Mammary microvascular endothelial cell (primary cell): ENCODE data around the gene MRPS10. TPM values are rescaled to one million over a fixed set of nuclear protein-coding genes. Genes with fewer than 3 reads are reported as not detected.

Experiments
- total RNA-seq: library from RNA; depleted of rRNA; stranded (reverse); fragments of >200 nt; gene quantifications from 2 replicates; pipeline ENCODE4 v1.2.3, GENCODE V29; 2015

Gene MRPS10
- total RNA-seq = 45.4 and 47.9 TPM in 2 replicates

DNA sequence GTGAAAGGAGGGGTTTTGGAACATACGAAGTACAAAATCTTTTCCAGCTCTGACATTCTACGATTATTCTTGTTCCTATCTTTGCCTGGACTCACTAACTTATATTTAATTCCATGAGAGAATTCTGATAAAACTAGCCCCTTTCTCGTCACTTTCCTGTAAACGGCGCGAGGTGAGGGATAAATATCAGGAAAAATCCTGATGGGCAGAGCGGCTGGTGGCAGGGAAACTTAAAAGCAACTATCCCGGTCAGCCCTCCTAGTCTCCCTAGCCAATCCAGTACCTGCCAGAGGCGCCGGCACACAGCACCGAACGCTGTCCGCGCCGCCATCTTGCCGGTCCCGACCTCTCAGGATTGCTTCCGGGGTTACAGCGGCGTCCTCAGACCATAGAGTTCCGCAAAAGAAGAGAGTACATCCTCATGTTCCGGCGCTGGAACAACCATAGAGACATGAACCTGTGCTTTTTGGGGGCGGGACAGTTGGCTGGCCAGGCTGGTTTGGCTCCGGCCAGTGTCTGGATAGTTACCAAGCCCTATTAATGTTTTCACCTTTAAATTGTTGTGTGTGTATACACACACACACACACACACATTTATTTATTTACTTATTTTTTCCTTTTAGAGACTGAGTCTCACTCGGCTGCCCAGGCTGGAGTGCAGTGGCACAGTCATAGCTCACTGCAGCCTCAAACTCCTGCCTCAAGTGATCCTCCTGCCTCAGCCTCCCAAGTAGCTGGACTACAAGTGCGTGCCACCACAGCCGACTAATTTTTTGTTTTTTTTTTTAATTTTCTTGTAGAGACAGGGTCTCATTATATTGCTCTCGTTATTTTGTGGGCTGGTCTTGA is at the start of gene MRPS10:
Gene MRPS10 (minus strand): TSS at position 343 of the 849 bp plus-strand sequence. CDS start 12 bp downstream, at position 331.

GRCh38 chr6:42173101-42173500 is 44.6 kb downstream of the MRPS10 start, which contains the start of gene GUCA1A:
Gene GUCA1A (plus strand): TSS chr6:42173364. CDS start chr6:42173614, 250 bp downstream.

Other genes starting within 250 kb of the MRPS10 start
- 14.2 and 23.0 TPM in 2 replicates for gene TAF8, start 167.3 kb downstream of the MRPS10 start, total RNA-seq
- gene C6orf132, start 75.2 kb downstream of the MRPS10 start, total RNA-seq = 0.07 and 0.10 TPM in 2 replicates
- not detected in 2 replicates for gene GUCA1A, start 44.5 kb downstream of the MRPS10 start, total RNA-seq
- gene GUCA1B, start 22.9 kb downstream of the MRPS10 start, total RNA-seq = 0.30 and 0.73 TPM in 2 replicates
- 0.07 and 0.15 TPM in 2 replicates for gene TRERF1, start 234.1 kb upstream of the MRPS10 start, total RNA-seq